Choroid plexus epithelial cell (primary cell): Measurements from ENCODE around the gene PNPLA6.
A peak's percentile ranks its signal among the peaks of the same experiment; 100 is the strongest.

Source experiments
- DNase-seq: peaks from one replicate; pipeline ENCODE4 v3.0.0-alpha.2; 2010; ENCODE audit warnings: low read depth
- H3K4me3 ChIP-seq: 2 replicates; pipeline ENCODE4 v1.5.1; 2011; ENCODE audit warnings: low read depth, mild to moderate bottlenecking, control low read depth, low read length, moderate library complexity
- TF ChIP-seq, protein P1 (sequence below): conservative IDR thresholded peaks from 2 replicates; pipeline ENCODE4 v1.5.1; 2011; ENCODE audit warnings: low read depth, mild to moderate bottlenecking, control low read depth, inconsistent platforms, low read length, moderate library complexity

Gene PNPLA6

DNA sequence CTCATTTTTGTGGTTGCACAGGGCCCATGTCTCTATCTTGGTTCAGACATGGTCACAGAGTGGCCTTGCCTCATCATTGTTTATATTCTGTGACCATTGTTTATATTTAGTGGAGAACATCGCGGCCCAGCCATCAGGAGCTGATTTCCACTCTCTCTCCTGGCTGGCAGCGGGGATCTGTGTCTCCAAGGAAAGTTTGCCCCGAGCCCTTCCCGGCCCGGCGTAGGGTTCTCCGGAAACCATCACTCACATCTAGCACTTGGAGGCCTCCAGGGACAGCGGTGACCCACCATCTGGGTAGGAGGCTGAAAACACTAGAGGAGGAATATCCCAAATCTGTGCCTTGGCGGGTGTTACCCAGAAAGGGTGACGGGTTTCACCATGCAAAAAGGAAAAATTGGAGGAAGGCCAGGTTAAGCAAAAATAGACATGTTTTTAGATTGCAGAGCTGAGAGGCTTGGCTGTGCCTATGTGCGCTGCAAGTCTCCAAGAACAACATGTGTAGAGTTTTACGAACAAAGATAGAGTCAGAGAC, 20.3 kb upstream of the PNPLA6 start:
- TF ChIP-seq, protein P1, sequence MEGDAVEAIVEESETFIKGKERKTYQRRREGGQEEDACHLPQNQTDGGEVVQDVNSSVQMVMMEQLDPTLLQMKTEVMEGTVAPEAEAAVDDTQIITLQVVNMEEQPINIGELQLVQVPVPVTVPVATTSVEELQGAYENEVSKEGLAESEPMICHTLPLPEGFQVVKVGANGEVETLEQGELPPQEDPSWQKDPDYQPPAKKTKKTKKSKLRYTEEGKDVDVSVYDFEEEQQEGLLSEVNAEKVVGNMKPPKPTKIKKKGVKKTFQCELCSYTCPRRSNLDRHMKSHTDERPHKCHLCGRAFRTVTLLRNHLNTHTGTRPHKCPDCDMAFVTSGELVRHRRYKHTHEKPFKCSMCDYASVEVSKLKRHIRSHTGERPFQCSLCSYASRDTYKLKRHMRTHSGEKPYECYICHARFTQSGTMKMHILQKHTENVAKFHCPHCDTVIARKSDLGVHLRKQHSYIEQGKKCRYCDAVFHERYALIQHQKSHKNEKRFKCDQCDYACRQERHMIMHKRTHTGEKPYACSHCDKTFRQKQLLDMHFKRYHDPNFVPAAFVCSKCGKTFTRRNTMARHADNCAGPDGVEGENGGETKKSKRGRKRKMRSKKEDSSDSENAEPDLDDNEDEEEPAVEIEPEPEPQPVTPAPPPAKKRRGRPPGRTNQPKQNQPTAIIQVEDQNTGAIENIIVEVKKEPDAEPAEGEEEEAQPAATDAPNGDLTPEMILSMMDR = no peak
- no peak for DNase-seq
- H3K4me3 ChIP-seq = peak overlapping the region; percentile 73

DNA sequence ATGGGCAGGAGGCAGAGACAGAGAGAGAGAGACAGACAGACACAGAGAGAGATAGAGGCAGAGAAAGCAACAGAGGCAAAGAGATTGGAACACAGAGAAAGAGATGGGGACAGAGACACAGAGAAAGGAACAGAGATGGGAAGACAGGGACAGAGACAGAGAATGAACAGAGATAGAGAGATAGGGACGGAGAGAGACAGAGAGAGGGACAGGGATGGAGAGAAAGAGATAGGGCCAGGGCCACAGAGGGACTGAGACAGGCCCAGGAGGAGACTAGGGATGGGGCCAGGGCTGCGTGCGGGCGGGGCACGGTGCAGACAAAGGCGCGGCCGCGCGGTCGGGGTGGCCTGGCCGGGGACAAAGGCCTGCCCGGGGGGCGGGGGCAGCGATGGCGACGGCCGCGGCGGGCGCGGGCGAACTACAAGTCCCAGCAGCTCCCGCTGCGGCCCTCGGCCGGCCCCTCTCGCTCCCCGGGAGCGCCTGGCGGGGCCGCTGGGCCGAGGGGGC, 19.8 kb upstream of the PNPLA6 start, which contains the start of gene ZNF358:
Gene ZNF358 (plus strand): TSS at position 459 of the 507 bp plus-strand sequence. CDS start 3,140 bp downstream, outside the sequence.
- H3K4me3 ChIP-seq = peak within 1 kb of the TSS; percentile 73
- TF ChIP-seq, protein P1 = no peak
- peak; percentile 62 for DNase-seq

DNA sequence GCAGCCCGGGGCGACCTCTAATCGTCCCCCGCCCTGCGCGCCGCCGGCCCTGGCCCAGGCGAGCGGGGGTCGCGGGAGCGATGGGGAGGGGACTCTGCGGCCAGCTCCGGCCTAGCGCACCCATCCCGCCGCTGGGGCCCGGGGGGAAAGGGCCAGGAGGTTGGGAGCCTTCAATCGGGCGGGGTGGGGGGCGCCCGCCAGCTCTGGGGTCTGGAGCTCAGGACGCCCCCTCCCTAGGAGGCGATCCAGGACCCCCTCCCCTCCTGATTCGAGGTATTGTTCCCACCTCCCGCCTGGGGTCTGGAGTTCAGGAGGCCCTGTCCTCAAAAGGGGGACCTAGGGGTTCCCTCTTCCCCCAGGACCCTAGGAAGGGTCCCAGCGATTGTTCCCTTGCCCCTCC, 19.2 kb upstream of the PNPLA6 start:
- TF ChIP-seq, protein P1 = no peak
- DNase-seq = no peak
- H3K4me3 ChIP-seq = peak overlapping the region; percentile 73

DNA sequence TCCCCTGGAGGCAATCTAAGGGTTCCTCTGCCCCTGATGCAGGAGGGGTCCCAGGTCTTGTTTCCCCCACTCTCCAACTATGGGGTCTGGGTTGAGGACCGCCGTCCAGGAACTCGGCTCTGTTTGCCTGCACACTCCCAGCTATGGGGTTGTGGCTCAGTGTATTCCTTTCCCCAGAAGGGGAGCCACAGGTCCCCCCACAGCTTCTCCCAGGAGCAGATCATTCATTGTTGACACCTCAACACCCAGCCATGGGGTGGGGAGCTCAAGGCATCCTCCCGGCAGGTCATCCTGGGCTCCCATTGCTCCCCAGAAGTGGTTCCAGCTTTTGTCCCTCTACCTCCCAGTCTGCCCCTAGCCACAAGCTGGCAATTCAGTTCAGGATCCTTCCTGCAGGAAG, 18.6 kb upstream of the PNPLA6 start:
- H3K4me3 ChIP-seq = peak overlapping the region; percentile 73
- no peak for DNase-seq
- TF ChIP-seq, protein P1 = peak; percentile 6

DNA sequence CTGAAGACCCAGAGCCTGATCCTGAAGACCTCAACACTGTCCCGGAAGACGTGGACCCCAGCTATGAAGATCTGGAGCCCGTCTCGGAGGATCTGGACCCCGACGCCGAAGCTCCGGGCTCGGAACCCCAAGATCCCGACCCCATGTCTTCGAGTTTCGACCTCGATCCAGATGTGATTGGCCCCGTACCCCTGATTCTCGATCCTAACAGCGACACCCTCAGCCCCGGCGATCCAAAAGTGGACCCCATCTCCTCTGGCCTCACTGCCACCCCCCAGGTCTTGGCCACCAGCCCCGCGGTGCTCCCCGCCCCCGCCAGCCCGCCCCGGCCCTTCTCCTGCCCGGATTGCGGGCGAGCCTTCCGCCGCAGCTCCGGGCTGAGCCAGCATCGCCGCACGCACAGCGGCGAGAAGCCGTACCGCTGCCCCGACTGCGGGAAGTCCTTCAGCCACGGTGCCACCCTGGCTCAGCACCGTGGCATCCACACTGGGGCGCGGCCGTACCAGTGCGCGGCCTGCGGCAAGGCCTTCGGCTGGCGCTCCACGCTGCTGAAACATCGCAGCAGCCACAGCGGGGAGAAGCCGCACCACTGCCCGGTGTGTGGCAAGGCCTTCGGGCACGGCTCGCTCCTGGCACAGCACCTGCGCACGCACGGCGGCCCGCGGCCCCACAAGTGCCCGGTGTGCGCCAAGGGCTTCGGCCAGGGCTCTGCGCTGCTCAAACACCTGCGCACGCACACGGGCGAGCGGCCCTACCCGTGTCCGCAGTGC, 16.0 kb upstream of the PNPLA6 start:
- H3K4me3 ChIP-seq = no peak overlapping the region
- TF ChIP-seq, protein P1 = no peak
- DNase-seq = no peak

DNA sequence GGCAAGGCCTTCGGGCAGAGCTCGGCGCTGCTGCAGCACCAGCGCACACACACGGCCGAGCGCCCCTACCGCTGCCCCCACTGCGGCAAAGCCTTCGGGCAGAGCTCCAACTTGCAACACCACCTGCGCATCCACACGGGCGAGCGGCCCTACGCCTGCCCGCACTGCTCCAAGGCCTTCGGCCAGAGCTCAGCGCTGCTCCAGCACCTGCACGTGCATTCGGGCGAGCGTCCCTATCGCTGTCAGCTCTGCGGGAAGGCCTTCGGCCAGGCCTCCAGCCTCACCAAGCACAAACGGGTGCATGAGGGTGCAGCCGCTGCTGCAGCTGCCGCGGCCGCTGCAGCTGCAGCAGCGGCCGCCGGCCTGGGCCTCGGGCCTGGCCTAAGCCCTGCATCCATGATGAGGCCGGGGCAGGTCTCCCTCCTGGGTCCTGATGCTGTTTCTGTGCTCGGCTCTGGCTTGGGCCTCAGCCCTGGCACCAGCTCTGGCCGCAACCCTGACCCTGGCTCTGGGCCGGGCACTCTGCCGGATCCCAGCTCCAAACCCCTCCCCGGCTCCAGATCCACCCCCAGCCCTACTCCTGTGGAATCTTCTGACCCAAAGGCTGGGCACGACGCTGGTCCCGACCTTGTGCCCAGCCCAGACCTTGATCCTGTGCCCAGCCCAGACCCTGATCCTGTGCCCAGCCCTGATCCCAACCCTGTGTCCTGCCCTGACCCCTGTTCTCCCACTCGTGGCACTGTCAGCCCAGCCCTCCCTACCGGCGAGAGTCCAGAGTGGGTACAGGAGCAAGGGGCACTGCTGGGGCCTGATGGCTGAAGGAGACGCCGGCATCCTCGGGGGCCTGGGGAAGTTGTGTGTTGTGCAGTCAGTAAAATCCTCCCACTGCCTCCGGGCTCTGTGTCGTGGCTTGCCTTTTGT, 15.1 kb upstream of the PNPLA6 start:
- no peak overlapping the region for H3K4me3 ChIP-seq
- TF ChIP-seq, protein P1 = no peak

More for the DNA sequence above, 15.1 kb upstream of the PNPLA6 start:
- no peak for DNase-seq
